Liver (tissue), 9 donors: ENCODE results near the gene RTN4R. TPM values are rescaled to one million over a fixed set of nuclear protein-coding genes. Genes with fewer than 3 reads are reported as not detected.

Experiments
- DNase-seq: peaks from one replicate; pipeline ENCODE4 v3.0.0-alpha.2; 2017; ENCODE audit warnings: low spot score
- H3K27ac ChIP-seq, 2 donors: one replicate each; pipeline ENCODE4 v1.7.0; 2013; ENCODE audit warnings: inconsistent platforms in 2 of 2, low read length in 2 of 2, control low read depth in 1 of 2, low read depth in 1 of 2, mild to moderate bottlenecking in 1 of 2
- H3K27me3 ChIP-seq, 4 donors: one replicate each; pipeline versions ENCODE4 v1.6.1 to v1.7.0; 2013; ENCODE audit warnings: low read length in 3 of 4, inconsistent platforms in 1 of 4, mild to moderate bottlenecking in 1 of 4, moderate library complexity in 1 of 4; ENCODE audit not compliant: control insufficient read depth in 4 of 4, insufficient read depth in 4 of 4
- H3K36me3 ChIP-seq, 4 donors: one replicate each; pipeline versions ENCODE4 v1.6.1 to v1.7.0; 2013; ENCODE audit warnings: low read length in 3 of 4, mild to moderate bottlenecking in 3 of 4, low read depth in 1 of 4, moderate library complexity in 1 of 4; ENCODE audit not compliant: control insufficient read depth in 4 of 4, insufficient read depth in 3 of 4
- H3K4me1 ChIP-seq, 4 donors: one replicate each; pipeline versions ENCODE4 v1.6.1 to v1.7.0; 2013; ENCODE audit warnings: low read length in 3 of 4, mild to moderate bottlenecking in 3 of 4, moderate library complexity in 1 of 4; ENCODE audit not compliant: control insufficient read depth in 4 of 4, insufficient read depth in 4 of 4
- H3K4me3 ChIP-seq, 3 donors: one replicate each; pipeline versions ENCODE4 v1.6.1 to v1.7.0; 2013; ENCODE audit warnings: low read length in 3 of 3, control low read depth in 1 of 3, low read depth in 1 of 3, mild to moderate bottlenecking in 1 of 3
- H3K9ac ChIP-seq, 2 donors: one replicate each; pipeline ENCODE4 v1.7.0; 2013; ENCODE audit warnings: low read length in 2 of 2, mild to moderate bottlenecking in 2 of 2, moderate library complexity in 2 of 2, control low read depth in 1 of 2, low read depth in 1 of 2
- H3K9me3 ChIP-seq, 4 donors: one replicate each; pipeline versions ENCODE4 v1.6.1 to v1.7.0; 2013; ENCODE audit warnings: low read length in 3 of 4; ENCODE audit not compliant: control insufficient read depth in 4 of 4
- EGR1 ChIP-seq, 2 donors: IDR thresholded peaks; 2 replicates each; pipeline ENCODE4 v1.6.1; 2016 to 2018; ENCODE audit warnings: antibody characterized with exemption in 2 of 2, low read depth in 2 of 2
- FOXA1 ChIP-seq: IDR thresholded peaks from 2 replicates; pipeline ENCODE4 v1.6.1; 2016; ENCODE audit warnings: antibody characterized with exemption
- FOXA2 ChIP-seq: IDR thresholded peaks from 2 replicates; pipeline ENCODE4 v1.6.1; 2016; ENCODE audit warnings: antibody characterized with exemption
- HNF4A ChIP-seq, 2 donors: conservative IDR thresholded peaks; 2 replicates each; pipeline ENCODE4 v1.6.1; 2016; ENCODE audit warnings: antibody characterized with exemption in 2 of 2, mild to moderate bottlenecking in 2 of 2
- HNF4G ChIP-seq: IDR thresholded peaks from 2 replicates; pipeline ENCODE4 v1.6.1; 2016; ENCODE audit warnings: antibody characterized with exemption
- JUND ChIP-seq, 2 donors: IDR thresholded peaks; 2 replicates each; pipeline ENCODE4 v1.6.1; 2016; ENCODE audit warnings: antibody characterized with exemption in 2 of 2
- NR2F2 ChIP-seq: IDR thresholded peaks from 2 replicates; pipeline ENCODE4 v1.6.1; 2016; ENCODE audit warnings: antibody characterized with exemption
- RAD21 ChIP-seq, 2 donors: IDR thresholded peaks; 2 replicates each; pipeline ENCODE4 v1.6.1; 2016; ENCODE audit warnings: antibody characterized with exemption in 2 of 2, mild to moderate bottlenecking in 2 of 2
- RXRA ChIP-seq, 2 donors: IDR thresholded peaks; 2 replicates each; pipeline ENCODE4 v1.6.1; 2017 to 2018; ENCODE audit warnings: antibody characterized with exemption in 2 of 2, mild to moderate bottlenecking in 1 of 2
- SP1 ChIP-seq: IDR thresholded peaks from 2 replicates; pipeline ENCODE4 v1.6.1; 2018; ENCODE audit warnings: antibody characterized with exemption, mild to moderate bottlenecking
- TAF1 ChIP-seq: conservative IDR thresholded peaks from 2 replicates; pipeline ENCODE4 v1.6.1; 2016; ENCODE audit warnings: antibody characterized with exemption, mild to moderate bottlenecking
- YY1 ChIP-seq: IDR thresholded peaks from 2 replicates; pipeline ENCODE4 v1.6.1; 2016; ENCODE audit warnings: antibody characterized with exemption, mild to moderate bottlenecking
- WGBS: extraction: QIAGEN DNeasy Blood & Tissue Kit; methylation state at CpG from one replicate; pipeline ENCODE4 v1.1.7; 2013; 5-methylcytosine and 5-hydroxymethylcytosine counted together
- polyA plus RNA-seq, 2 donors: library from polyadenylated mRNA; stranded (reverse) in 1 of 2; unstranded in 1 of 2; fragments of 200-250 nt in 1 of 2; fragments of >200 nt in 1 of 2; fragmentation: Nextera tagmentation in 1 of 2; extraction: Ambion mirVana in 1 of 2; gene quantifications; one replicate each; pipeline versions ENCODE4 v1.2.1 to v1.2.3, GENCODE V29; 2013 to 2015
- total RNA-seq, 2 donors: library from RNA; depleted of rRNA; stranded (reverse); fragments of >200 nt; gene quantifications; one replicate each; pipeline ENCODE4 v1.2.3, GENCODE V29; 2014
- TF ChIP-seq, protein P1 (sequence below): fragments of 150-350 bp; IDR thresholded peaks from 2 replicates; pipeline ENCODE4 v1.5.1; 2017; ENCODE audit warnings: improper control_type of control experiment, low read depth, low read length; ENCODE audit not compliant: missing input control
- TF ChIP-seq, protein P2 (sequence below): IDR thresholded peaks from 2 replicates; pipeline ENCODE4 v1.6.1; 2016; ENCODE audit warnings: antibody characterized with exemption
- TF ChIP-seq, protein P3 (sequence below): IDR thresholded peaks from 2 replicates; pipeline ENCODE4 v1.6.1; 2016; ENCODE audit warnings: antibody characterized with exemption
- donor health status: healthy.
- donor health status: healthy.
- donor health status: healthy.
- donor health status: healthy.
- donor health status: healthy.

The RTN4R gene
- total and polyA plus RNA-seq, 4 donors = 0.33 to 10.4 (median 1.1) TPM

DNA sequence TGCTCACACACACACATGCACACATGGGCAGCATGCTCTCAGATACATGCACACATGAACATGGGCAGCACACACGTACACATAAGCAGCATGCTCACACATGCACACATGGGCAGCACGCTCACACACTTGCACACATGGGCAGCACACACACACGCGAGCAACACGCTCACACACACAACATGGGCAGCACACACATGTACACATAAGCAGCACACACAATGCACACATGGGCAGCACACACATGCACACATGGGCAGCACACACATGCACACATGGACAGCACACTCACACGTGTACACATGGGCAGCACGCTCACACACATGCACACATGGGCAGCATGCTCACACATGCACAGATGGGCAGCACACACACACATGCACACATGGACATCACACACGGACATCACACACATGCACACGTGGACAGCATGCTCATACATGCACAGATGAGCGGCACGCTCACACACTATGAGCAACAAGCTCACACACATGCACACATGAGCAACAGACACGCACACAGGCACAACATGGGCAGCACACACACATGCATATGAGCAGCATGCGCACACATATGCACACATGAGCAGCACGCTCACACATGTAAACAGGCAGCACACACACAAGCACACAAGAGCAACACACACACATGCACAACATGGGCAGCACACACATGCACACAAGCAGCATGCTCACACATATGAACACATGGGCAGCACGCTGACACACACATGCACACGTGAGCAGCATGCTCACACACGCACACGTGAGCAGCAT, 43.0 kb downstream of the RTN4R start:
- no peak for DNase-seq
- no peak for TF ChIP-seq EGR1 (IDR thresholded peaks at IDR 0.05; ENCODE audit: low read depth in 2 of 2)
- TF ChIP-seq, protein P1, sequence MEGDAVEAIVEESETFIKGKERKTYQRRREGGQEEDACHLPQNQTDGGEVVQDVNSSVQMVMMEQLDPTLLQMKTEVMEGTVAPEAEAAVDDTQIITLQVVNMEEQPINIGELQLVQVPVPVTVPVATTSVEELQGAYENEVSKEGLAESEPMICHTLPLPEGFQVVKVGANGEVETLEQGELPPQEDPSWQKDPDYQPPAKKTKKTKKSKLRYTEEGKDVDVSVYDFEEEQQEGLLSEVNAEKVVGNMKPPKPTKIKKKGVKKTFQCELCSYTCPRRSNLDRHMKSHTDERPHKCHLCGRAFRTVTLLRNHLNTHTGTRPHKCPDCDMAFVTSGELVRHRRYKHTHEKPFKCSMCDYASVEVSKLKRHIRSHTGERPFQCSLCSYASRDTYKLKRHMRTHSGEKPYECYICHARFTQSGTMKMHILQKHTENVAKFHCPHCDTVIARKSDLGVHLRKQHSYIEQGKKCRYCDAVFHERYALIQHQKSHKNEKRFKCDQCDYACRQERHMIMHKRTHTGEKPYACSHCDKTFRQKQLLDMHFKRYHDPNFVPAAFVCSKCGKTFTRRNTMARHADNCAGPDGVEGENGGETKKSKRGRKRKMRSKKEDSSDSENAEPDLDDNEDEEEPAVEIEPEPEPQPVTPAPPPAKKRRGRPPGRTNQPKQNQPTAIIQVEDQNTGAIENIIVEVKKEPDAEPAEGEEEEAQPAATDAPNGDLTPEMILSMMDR = no peak
- no peak for TF ChIP-seq FOXA1
- TF ChIP-seq, protein P2, sequence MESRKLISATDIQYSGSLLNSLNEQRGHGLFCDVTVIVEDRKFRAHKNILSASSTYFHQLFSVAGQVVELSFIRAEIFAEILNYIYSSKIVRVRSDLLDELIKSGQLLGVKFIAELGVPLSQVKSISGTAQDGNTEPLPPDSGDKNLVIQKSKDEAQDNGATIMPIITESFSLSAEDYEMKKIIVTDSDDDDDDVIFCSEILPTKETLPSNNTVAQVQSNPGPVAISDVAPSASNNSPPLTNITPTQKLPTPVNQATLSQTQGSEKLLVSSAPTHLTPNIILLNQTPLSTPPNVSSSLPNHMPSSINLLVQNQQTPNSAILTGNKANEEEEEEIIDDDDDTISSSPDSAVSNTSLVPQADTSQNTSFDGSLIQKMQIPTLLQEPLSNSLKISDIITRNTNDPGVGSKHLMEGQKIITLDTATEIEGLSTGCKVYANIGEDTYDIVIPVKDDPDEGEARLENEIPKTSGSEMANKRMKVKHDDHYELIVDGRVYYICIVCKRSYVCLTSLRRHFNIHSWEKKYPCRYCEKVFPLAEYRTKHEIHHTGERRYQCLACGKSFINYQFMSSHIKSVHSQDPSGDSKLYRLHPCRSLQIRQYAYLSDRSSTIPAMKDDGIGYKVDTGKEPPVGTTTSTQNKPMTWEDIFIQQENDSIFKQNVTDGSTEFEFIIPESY = no peak
- TF ChIP-seq TAF1 = no peak
- no peak for TF ChIP-seq RAD21 (IDR thresholded peaks at IDR 0.05)
- no peak for TF ChIP-seq FOXA2
- TF ChIP-seq SP1 = no peak
- no peak for TF ChIP-seq HNF4G
- no peak for TF ChIP-seq YY1
- H3K36me3 ChIP-seq = no peaks in the 10 kb centered on the region
- H3K4me3 ChIP-seq = no peak overlapping the region
- H3K27ac ChIP-seq = no peak overlapping the region
- H3K9me3 ChIP-seq = no peaks in the 10 kb centered on the region
- H3K4me1 ChIP-seq = peaks cover 22 to 42% (median 36%) of the 10 kb centered on the region in 4 donors
- no peak overlapping the region for H3K9ac ChIP-seq
- no peaks in the 10 kb centered on the region for H3K27me3 ChIP-seq
- WGBS = 92% methylated on average over 18 of the region's 18 CpGs

- Histone ChIP-seq H3K27me3 (no peaks in the 10 kb centered on the region), H3K4me1 (peaks cover 16 to 38% (median 30%) of the 10 kb centered on the region in 4 donors), H3K36me3 (no peaks in the 10 kb centered on the region), H3K4me3 (no peak overlapping the region), H3K9me3 (no peaks in the 10 kb centered on the region), H3K27ac (no peak overlapping the region), H3K9ac (no peak overlapping the region)
- WGBS = 94% methylated on average over 3 of the region's 3 CpGs
- TF ChIP-seq, protein P2 = no peak
- TF ChIP-seq JUND (IDR thresholded peaks at IDR 0.05) = no peak
- no peak for TF ChIP-seq EGR1 (IDR thresholded peaks at IDR 0.05; ENCODE audit: low read depth in 2 of 2)
- no peak for TF ChIP-seq TAF1
- TF ChIP-seq, protein P3, sequence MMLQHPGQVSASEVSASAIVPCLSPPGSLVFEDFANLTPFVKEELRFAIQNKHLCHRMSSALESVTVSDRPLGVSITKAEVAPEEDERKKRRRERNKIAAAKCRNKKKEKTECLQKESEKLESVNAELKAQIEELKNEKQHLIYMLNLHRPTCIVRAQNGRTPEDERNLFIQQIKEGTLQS = no peak
- no peak for TF ChIP-seq FOXA1
- no peak for TF ChIP-seq SP1
- TF ChIP-seq NR2F2 = no peak
- TF ChIP-seq HNF4A (conservative IDR thresholded peaks at IDR 0.05) = no peak
- TF ChIP-seq RAD21 (IDR thresholded peaks at IDR 0.05) = no peak
- TF ChIP-seq FOXA2 = no peak
- TF ChIP-seq RXRA (IDR thresholded peaks at IDR 0.05) = no peak
- no peak for TF ChIP-seq HNF4G
- DNase-seq = no peak
These were observed 43.9 kb downstream of the RTN4R start for GRCh38 chr22:20224256-20224626.
